WTC11 (cell line): ENCODE results near the gene NLRC5.

Experiments
- CREB1 ChIP-seq: sonication (generic); formaldehyde crosslinking; IDR thresholded peaks from 2 replicates; pipeline ENCODE4 v1.8.0; 2023; ENCODE audit warnings: mild to moderate bottlenecking, missing genetic modification reagents
- CTCF ChIP-seq: fragments of 200-600 bp; IDR thresholded peaks from 2 replicates; pipeline ENCODE4 v1.8.0; 2022; ENCODE audit warnings: antibody characterized with exemption
- ESRRA ChIP-seq: sonication (generic); formaldehyde crosslinking; IDR thresholded peaks from 2 replicates; pipeline ENCODE4 v1.8.1; 2022; ENCODE audit warnings: mild to moderate bottlenecking, missing genetic modification reagents, borderline replicate concordance
- TF ChIP-seq, protein P1 (sequence below): sonication (generic); formaldehyde crosslinking; conservative IDR thresholded peaks from 2 replicates; pipeline ENCODE4 v1.8.1; 2022; ENCODE audit warnings: mild to moderate bottlenecking, missing genetic modification reagents

DNA sequence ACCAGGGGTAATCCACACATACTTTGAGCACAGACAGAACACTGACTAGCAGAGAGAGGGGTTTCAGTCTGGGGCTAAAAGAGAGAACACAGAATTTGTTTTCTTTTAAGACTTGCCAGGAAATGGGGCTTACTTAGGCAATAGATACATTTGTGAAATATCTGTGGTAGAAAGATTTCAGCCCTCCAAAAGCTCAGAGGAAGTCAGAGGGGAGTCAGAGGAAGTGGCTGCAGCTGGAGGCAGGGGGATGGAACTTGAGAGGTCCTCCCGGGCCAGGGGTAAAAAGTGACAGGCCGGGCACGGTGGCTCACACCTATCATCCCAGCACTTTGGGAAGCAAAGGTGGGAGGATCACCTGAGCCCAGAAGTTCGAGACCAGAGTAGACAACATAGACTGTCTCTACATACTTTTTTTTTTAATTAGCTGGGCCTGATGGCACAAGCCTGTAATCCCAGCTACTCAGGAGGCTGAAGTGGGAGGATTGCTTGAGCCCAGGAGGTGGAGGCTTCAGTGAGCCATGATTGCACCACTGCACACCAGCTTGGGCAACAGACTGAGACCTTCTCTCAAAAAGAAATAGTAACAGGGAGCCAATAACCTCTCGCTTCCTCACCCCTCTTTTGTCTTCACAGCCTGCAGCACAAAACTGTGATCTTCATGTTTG is 49.9 kb downstream of the NLRC5 start:
- TF ChIP-seq CTCF = no peak
- no peak for TF ChIP-seq ESRRA
- no peak for TF ChIP-seq CREB1 (CRISPR knock-in tag)
- TF ChIP-seq, protein P1, sequence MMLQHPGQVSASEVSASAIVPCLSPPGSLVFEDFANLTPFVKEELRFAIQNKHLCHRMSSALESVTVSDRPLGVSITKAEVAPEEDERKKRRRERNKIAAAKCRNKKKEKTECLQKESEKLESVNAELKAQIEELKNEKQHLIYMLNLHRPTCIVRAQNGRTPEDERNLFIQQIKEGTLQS = no peak
